Cortex of kidney (tissue), 1 donor: ENCODE measurements around the gene PXDN.

Source experiments
- DNase-seq: peaks from one replicate; lab custom pipeline; 2025; lab: John Stamatoyannopoulos, UW

PXDN gene

GRCh38 chr2:1648241-1649102, 95.8 kb downstream of the PXDN start:
- no peak for DNase-seq

- DNase-seq: no peak
These were observed 96.7 kb downstream of the PXDN start for GRCh38 chr2:1647417-1648240.

GRCh38 chr2:1645761-1646476, 98.4 kb downstream of the PXDN start:
- DNase-seq: no peak

- no peak for DNase-seq
These were observed 99.9 kb downstream of the PXDN start for GRCh38 chr2:1644427-1644826.

- no peak for DNase-seq
These were observed 101.2 kb downstream of the PXDN start for GRCh38 chr2:1642993-1643619.

GRCh38 chr2:1642066-1642861, 102.1 kb downstream of the PXDN start:
- no peak for DNase-seq

- DNase-seq: no peak
These were observed 102.8 kb downstream of the PXDN start for GRCh38 chr2:1641523-1641922.

- no peak for DNase-seq
These were observed 103.8 kb downstream of the PXDN start for GRCh38 chr2:1640301-1641135.

- no peak for DNase-seq
These were observed 105.0 kb downstream of the PXDN start for GRCh38 chr2:1639086-1639858.

- no peak for DNase-seq
These were observed 105.9 kb downstream of the PXDN start for GRCh38 chr2:1638281-1638860.

- no peak for DNase-seq
These were observed 107.4 kb downstream of the PXDN start for GRCh38 chr2:1636791-1637415.

- no peak for DNase-seq
These were observed 108.5 kb downstream of the PXDN start for GRCh38 chr2:1635823-1636222.

GRCh38 chr2:1634681-1635341, 109.5 kb downstream of the PXDN start:
- no peak for DNase-seq

GRCh38 chr2:1633936-1634587, 110.3 kb downstream of the PXDN start:
- no peak for DNase-seq

GRCh38 chr2:1633092-1633671, 111.1 kb downstream of the PXDN start:
- no peak for DNase-seq

- DNase-seq: no peak
These were observed 111.8 kb downstream of the PXDN start for GRCh38 chr2:1632510-1632909.

GRCh38 chr2:1632002-1632348, 112.3 kb downstream of the PXDN start:
- DNase-seq: no peak
